Keratinocyte (primary cell): ENCODE results near the gene ATG4A.

Experiments used
- EZH2 ChIP-seq: IDR thresholded peaks from one replicate; pipeline ENCODE4 v1.6.1; 2012; ENCODE audit warnings: inconsistent platforms, mild to moderate bottlenecking, low read length, moderate library complexity
- TF ChIP-seq, protein P1 (sequence below), 3 experiments: IDR thresholded peaks in 1 of 3; conservative IDR thresholded peaks in 1 of 3; optimal IDR thresholded peaks in 1 of 3; 2 replicates in 2 of 3; 3 replicates in 1 of 3; pipeline versions ENCODE3 to v1.5.1; 2011; ENCODE audit warnings: low read length in 3 of 3, mild to moderate bottlenecking in 3 of 3, moderate library complexity in 2 of 3, control low read depth in 1 of 3, inconsistent platforms in 1 of 3; ENCODE audit not compliant: insufficient read depth in 2 of 3; ENCODE audit errors: extremely low read depth in 1 of 3

DNA sequence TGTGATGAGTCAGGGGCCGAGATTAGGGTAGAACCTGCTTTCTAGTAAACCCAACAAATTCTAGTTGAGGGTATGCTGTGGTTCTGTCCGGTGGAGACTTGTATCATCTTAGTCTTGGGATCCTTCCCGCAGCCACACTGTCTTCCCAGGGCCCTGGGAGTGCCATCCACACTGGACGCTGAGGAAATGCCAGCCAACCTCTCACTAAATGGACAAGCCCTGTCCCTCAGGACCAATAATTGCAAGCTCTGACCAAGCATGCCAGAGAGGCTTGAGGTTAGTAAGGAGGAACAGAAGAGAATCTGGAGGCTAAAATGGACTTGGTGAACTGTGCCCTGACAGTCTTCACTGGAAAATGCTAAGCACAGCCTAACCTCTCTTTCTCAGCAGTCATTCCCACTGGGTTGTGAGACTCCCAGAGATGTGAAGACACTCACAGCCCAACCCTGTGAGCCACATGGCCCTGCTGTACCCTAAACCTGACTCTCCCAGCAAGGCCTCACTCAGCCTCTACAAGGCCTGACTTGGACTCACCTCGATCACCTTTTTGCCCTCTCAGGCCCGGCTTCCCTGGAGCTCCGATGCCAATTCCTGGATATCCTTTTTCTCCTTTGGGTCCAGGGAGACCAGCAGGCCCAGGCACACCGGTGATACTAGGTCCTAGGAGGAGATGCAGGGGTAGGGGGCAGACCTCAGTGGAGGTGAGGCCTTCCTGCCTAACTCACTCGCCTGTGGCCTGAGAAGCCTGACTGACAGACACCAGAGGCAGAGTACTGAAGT, 77.6 kb downstream of the ATG4A start:
- TF ChIP-seq EZH2: no peak
- TF ChIP-seq, protein P1, sequence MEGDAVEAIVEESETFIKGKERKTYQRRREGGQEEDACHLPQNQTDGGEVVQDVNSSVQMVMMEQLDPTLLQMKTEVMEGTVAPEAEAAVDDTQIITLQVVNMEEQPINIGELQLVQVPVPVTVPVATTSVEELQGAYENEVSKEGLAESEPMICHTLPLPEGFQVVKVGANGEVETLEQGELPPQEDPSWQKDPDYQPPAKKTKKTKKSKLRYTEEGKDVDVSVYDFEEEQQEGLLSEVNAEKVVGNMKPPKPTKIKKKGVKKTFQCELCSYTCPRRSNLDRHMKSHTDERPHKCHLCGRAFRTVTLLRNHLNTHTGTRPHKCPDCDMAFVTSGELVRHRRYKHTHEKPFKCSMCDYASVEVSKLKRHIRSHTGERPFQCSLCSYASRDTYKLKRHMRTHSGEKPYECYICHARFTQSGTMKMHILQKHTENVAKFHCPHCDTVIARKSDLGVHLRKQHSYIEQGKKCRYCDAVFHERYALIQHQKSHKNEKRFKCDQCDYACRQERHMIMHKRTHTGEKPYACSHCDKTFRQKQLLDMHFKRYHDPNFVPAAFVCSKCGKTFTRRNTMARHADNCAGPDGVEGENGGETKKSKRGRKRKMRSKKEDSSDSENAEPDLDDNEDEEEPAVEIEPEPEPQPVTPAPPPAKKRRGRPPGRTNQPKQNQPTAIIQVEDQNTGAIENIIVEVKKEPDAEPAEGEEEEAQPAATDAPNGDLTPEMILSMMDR (optimal IDR thresholded peaks at IDR 0.05 in 1 of 3, IDR thresholded peaks at IDR 0.05 in 1 of 3, conservative IDR thresholded peaks at IDR 0.05 in 1 of 3; ENCODE audit: extremely low read depth in 1 of 3, insufficient read depth in 2 of 3, low read length in 3 of 3): no peak
